Mucosa of descending colon (tissue), 3 donors: ENCODE results near the gene PDE11A. TPM values are rescaled to one million over a fixed set of nuclear protein-coding genes. Genes with fewer than 3 reads are reported as not detected.

ENCODE experiments used
- ATAC-seq: fragments of 200-7000 bp; cut with Tn5 transposase; one replicate; pipeline ENCODE4 v1.9.1; 2020; ENCODE audit warnings: mild to moderate bottlenecking, moderate library complexity
- DNase-seq, 3 donors: peaks; one replicate each; pipeline ENCODE4 v3.0.0-alpha.2; 2020
- H3K36me3 ChIP-seq: fragments of 200-600 bp; one replicate; pipeline ENCODE4 v1.8.0; 2021; ENCODE audit warnings: low read depth, mild to moderate bottlenecking
- H3K4me1 ChIP-seq: fragments of 200-600 bp; one replicate; pipeline ENCODE4 v1.8.0; 2021; ENCODE audit warnings: low read depth, mild to moderate bottlenecking
- H3K4me3 ChIP-seq: fragments of 200-600 bp; one replicate; pipeline ENCODE4 v1.8.0; 2021; ENCODE audit warnings: mild to moderate bottlenecking
- H3K9me3 ChIP-seq: fragments of 200-600 bp; one replicate; pipeline ENCODE4 v1.8.0; 2021; ENCODE audit warnings: mild to moderate bottlenecking
- CTCF ChIP-seq: fragments of 200-600 bp; IDR thresholded peaks from one replicate; pipeline ENCODE4 v1.8.0; 2022; ENCODE audit warnings: antibody characterized with exemption, mild to moderate bottlenecking
- intact Hi-C, 2 donors: fragments of 100-400 bp; cut with DNase I in 1 of 2; cut with micrococcal nuclease in 1 of 2; formaldehyde crosslinking; loops; one replicate each; pipeline versions ENCODE4 v1.11.0 to v1.11.1; 2022; cut with DNase I, micrococcal nuclease
- total RNA-seq, 3 donors: library from RNA; stranded (reverse); fragmentation: NEBNext Ultra II Directional in 2 of 3; extraction: Animal tissue kit (Norgen Biotek cat#: 25700) in 2 of 3; gene quantifications; one replicate each; pipeline versions ENCODE4 v1.2.1 to v1.2.4, GENCODE V29; 2021 to 2023
- donor health status: DM: no; HTN: no; CAD: no; lungs with moderate emphysema.
- donor health status: DM: no; HTN: no; CAD: no.
- donor health status: DM: no; HTN: yes; CAD: no.

Gene PDE11A
- total RNA-seq, 3 donors from 2014 or later = 1.0 to 3.2 (median 2.7) TPM

GRCh38 chr2:178072000-178072382 lies 586 bp downstream of the PDE11A start:
- no peak overlapping the region for H3K4me3 ChIP-seq
- peaks cover 13% of the 10 kb centered on the region for H3K4me1 ChIP-seq
- peak; percentile 2 to 39 (median 35) for DNase-seq
- no peaks in the 10 kb centered on the region for H3K9me3 ChIP-seq
- no peak for TF ChIP-seq CTCF
- no peak for ATAC-seq
- intact Hi-C loops = no loop called here
- no peaks in the 10 kb centered on the region for H3K36me3 ChIP-seq

- Histone ChIP-seq H3K9me3 (no peaks in the 10 kb centered on the region), H3K4me1 (peaks cover 13% of the 10 kb centered on the region), H3K4me3 (no peak overlapping the region), H3K36me3 (no peaks in the 10 kb centered on the region)
- no peak for DNase-seq
- no peak for ATAC-seq
- no peak for TF ChIP-seq CTCF
- intact Hi-C loops = no loop called here
Measured at GRCh38 chr2:178070824-178071223, 1.8 kb downstream of the PDE11A start.

GRCh38 chr2:178069551-178069950 lies 3.0 kb downstream of the PDE11A start:
- intact Hi-C loops = no loop called here
- DNase-seq (no peak), ATAC-seq (no peak)
- Histone ChIP-seq H3K36me3 (no peaks in the 10 kb centered on the region), H3K9me3 (no peaks in the 10 kb centered on the region), H3K4me1 (peaks cover 10% of the 10 kb centered on the region), H3K4me3 (no peak overlapping the region)
- TF ChIP-seq CTCF = no peak

GRCh38 chr2:178068823-178069454 lies 3.6 kb downstream of the PDE11A start:
- no peaks in the 10 kb centered on the region for H3K36me3 ChIP-seq
- ATAC-seq (no peak), DNase-seq (no peak)
- peaks cover 8% of the 10 kb centered on the region for H3K4me1 ChIP-seq
- no peaks in the 10 kb centered on the region for H3K9me3 ChIP-seq
- H3K4me3 ChIP-seq = no peak overlapping the region
- intact Hi-C loops = no loop called here
- TF ChIP-seq CTCF = no peak

- no peak for TF ChIP-seq CTCF
- H3K4me3 ChIP-seq = no peak overlapping the region
- no peaks in the 10 kb centered on the region for H3K4me1 ChIP-seq
- ATAC-seq = no peak
- intact Hi-C loops = no loop called here
- H3K36me3 ChIP-seq = no peaks in the 10 kb centered on the region
- no peak for DNase-seq
- no peaks in the 10 kb centered on the region for H3K9me3 ChIP-seq
Measured at GRCh38 chr2:178066890-178067669, 5.5 kb downstream of the PDE11A start.
